DMS53 (cell line): ENCODE results near the gene GRN.
A peak's percentile ranks its signal among the peaks of the same experiment; 100 is the strongest.
"Not testable (repeated sequence)": the region's sequence is repeated elsewhere in the genome, so short reads cannot be mapped to it uniquely, and the experiment has no call there.

Experiments used
- DNase-seq: peaks from one replicate; lab custom pipeline; 2025; lab: John Stamatoyannopoulos, UW

Gene GRN

DNA sequence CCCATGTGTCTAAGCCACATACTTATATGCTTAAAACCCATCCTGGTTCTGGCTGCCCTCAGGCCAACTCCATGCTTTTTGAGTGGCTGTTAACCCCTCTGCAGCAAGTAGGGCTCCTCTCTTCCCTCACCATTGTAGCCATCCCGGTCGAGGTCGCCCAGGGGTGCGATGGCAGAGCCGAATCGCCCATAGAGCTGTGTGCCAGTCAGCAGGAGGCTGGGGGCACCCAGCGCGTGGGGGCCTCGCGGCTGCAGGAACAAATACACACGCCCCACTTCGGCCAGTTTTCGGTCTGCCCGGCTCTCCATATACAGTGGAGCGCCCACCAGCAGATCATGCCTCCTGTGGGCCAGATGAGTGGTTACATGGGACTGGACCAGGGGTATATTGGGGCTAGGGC, 38.3 kb downstream of the GRN start:
- DNase-seq, result no peak

DNA sequence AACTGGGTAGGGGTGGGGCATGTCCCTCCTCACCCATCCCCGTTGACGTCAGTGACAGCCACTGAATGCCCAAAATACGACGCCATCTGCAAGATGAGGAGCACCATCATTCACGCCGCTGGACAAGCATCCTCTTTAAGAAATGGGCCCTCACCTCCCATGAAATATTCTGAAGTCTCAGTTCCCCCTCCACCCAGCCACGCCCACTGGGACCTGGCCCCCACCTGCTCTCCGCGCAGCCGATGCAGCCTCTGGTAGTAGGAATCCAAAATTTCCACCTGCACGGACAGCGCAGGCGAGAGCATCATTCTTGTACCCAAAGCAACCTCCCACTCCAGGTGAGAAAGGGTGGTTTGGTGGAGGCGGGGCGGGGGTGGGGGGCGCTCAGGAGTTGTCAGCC, 38.8 kb downstream of the GRN start:
- DNase-seq, result no peak

DNA sequence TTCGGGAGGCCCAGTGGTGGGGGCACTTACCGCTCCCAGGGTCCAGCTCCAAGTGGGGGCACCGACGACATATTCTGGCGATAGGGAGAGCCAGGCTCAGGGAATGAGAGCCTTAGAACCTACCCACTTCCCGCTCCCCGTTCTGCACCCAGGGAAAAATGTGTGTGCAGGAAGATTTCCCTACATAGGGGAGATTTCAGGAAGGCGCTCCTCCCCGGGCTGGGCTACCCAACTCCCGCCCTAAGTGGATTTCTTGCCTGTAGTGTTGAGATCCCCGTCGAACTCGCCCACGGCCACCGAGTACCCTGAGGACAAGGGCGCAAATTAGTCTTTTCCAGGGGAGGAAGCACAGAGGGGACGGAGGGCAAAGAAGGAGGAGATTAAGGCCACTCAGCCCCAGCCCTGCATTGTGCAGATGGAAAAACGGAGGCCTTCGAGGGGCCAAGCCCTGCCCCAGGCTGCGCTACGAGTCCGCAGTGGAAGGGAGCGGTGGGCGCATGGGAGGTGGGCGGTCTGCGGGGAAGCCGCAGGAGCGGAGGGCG, 39.2 kb downstream of the GRN start:
- DNase-seq, result no peak

DNA sequence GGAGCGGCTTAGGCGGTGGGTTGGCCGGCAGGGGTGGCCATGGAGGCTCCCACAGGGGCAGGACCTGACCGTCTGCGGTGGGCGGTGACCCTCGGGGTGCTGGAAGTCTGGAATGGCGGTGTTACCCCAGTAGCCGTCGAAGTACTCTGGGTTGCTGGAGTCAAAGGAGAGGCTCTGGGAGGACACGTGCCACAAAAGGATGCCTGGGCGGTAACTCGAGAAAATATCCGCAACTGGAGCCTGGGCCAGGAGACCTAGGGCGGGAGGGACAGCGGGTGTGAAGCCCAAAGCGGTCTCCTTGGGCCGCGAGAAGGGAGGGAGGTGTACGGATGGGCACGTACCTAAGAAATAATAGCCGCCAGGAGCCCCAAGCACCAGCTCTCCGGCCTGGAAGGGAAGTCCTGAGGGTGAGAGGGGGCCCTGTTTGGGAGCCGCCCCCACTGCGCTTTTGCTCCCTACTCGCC, 39.8 kb downstream of the GRN start:
- DNase-seq, result no peak

DNA sequence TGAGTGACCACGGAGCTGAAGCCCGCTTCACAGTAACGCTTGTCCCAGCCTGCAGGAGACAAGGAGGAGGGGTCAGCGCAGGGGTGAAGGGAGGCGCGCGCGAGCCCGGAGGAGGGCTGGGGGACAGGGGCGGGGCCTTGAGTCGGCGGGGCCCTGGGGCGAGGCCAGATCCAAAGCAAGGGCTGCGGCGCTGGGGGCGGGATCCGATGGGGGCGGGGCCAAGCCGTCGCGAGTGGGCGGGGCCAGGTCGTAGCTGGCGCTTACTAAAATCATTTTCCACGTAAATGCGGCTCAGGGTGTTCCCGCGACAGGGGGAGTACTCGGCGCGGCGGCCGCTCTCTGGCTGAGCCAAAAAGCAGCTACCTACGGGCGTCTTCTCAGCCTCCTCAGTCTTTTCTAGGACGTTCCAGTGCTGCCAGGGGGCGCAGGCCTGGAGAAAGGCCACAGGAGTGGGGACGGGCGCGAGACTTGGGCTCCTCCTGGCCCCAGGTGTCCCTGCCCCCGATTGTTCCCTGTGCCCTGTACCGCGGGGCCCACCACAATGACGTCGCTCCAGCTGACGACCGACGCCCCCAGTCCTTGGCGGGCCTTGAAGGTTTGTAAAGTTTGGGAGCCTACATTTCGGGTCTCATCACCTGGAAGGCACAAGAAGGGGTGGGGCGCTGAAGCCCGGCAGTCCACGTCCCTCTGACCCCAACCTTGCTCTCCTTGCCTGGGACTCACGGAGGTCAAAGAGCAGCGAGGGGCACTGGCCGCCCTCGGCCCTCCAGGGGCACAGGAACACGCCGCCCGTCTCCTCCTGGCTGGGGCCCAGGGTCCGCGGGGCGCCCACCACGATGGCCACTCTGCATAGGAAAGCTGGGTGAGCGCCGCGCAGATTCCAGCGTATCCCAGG, 40.4 kb downstream of the GRN start:
- peak; percentile 83 for DNase-seq

DNA sequence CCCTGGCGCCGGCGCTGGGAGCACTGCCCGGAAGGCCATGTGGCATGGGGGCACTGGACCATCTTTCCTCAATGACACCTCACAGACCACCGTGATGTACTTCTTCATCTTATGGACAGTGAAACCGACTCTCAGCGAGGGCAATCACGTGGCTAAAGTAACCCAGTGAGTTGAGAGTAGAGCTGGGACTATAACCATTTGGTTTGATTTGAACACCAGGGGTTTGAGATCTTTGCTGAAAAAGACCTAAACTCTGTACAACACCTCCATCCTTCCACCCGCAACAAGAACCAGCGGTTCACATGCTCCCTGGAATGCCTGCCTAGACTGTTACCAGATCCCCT, 41.1 kb downstream of the GRN start:
- peak; percentile 51 for DNase-seq

DNA sequence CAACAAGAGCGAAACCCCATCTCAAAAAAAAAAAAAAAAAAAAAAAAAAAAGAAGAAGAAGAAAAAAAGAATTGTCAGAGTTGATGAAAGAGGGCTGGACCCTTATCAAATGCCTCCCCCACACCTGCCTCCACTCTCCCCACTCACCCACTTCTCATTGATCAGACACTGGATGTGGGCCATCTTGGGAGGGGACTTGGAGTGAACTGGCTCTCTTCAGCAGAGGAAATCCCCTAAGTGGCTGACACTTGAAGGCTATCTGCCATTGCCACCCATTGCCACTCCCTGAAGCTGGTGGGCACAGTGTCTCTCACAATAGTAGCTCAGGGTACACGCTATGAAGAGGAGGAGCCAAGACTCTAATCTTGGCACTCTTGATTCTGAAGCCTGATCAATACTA, 42.7 kb downstream of the GRN start:
- DNase-seq, result no peak

DNA sequence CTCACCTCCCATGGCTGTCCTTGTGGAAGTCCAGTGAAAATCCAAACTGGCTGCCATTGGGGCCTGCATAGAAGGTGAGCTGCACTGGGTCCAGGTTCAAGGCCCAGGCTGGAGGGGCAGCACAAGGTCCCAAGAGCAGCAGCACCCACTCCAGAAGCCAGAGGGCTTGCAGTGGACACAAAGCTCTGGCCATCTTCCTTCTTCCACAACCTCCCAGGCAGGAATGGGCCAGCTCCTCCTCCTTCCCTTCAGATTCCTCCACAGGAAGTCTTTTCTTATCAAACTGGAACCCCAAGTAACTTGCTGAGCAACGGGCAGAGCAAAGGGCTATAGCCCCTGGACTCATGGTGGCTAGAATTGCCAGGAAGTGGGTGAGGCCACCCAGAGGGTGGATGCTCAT, 44.2 kb downstream of the GRN start, which contains the start of gene ITGA2B:
ITGA2B (minus strand) TSS at position 369 of the 400 bp plus-strand sequence; CDS start at position 193, 176 bp downstream.
- DNase-seq, result no peak

DNA sequence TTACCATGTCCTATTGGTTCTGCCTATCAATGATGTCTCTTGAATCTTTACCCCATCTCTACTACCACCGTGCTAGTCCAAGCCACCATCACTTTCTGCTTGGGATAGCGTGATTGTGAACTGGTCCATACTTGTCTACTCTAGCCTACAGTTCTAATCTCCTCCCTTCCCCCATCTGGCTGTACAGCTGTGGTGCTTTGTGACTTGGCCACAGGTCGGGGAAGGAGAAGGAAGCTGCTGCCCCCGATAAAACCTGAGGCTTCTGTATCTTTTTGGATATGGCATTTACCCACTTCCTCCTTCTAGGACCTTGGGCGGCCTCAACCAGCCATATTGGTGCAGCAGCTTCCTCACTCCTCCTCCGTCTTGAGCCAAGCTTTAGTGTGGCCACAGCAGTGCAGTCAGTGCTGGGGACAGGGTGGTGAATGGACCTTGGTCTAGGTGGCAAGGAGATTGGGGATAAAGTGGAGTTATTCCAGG, 44.7 kb downstream of the GRN start:
- no peak for DNase-seq

DNA sequence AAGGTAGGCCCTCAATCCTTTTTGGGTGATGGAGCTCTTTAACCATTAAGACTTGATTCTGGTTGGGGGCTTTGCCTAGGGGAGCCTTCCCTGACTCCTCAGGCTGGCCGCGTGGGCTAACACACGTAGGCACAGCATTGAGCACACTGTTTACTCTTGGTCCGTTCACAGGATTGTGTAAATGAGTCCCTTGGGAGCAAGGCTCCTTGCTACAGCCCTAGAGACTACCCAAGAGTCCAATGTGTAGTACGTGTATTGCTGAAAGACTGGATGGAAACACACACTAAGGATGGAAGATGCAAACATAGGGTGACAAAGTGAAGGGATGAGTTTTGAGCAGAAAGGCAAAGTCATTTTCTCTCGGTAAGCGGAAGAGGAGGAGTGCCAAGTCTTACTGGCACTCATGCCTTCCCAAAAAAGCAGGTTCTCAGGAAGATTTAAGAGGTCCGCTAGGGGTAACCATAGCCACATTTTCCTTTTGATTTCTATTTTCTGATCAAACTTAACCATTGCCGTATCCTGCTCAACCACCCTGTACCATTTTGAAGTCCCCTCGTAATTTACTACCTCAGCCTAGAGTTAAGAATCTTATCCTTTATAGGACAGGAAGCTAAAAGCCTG, 45.3 kb downstream of the GRN start:
- DNase-seq, result no peak

DNA sequence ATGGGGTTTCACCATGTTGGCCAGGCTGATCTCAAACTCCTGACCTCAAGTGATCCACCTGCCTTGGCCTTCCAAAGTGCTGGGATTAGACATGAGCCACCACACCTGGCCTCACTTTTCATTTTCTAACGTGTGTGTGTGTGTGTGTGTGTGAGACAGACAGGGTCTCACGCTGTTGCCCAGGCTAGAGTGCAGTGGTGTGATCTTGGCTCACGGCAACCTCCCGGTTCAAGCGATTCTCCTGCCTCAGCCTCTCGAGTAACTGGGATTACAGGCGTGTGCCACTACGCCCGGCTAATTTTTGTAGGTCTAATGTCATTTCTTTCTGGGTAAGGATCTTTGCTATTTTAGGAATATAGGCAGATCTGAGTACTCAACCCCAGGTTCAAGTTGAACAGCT, 49.0 kb downstream of the GRN start:
- DNase-seq, result not testable (repeated sequence)

DNA sequence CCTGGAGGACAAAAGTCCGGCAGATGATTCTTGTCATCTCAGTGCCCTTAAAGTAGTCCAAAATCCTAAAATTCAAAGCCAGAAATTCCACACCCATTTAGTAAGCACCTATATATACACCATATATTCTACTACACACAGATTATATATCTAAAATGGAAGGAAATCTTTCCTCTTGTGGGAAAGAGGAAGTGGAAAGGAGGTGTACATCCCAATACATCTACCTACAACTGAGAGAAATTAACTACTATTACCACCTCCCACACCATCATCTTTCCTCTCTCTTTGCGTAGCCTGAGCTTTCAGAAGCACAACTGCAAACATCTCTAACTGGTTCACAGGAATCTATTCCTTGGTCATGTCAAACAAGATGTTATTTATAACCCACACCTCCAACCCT, 49.7 kb downstream of the GRN start:
- no peak for DNase-seq

DNA sequence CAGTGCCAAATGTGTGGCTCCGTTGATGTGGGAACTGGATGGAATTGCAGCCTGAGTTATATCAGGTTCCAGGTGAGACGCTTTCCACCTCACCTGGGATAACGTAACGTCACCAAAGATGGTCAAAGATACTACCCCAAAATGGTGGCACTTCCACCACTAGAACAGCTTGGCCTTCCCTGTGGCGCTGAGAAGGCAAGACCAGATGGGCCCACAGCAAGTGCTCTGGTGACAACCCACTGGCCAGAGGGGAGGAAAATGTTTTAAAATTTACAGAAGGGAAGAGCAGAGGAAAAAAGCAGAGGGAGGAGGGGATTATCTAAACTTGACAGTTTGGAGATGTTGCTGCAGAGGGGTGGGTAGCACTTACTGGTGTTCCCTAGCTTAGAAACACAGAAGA, 51.8 kb downstream of the GRN start:
- DNase-seq, result no peak

DNA sequence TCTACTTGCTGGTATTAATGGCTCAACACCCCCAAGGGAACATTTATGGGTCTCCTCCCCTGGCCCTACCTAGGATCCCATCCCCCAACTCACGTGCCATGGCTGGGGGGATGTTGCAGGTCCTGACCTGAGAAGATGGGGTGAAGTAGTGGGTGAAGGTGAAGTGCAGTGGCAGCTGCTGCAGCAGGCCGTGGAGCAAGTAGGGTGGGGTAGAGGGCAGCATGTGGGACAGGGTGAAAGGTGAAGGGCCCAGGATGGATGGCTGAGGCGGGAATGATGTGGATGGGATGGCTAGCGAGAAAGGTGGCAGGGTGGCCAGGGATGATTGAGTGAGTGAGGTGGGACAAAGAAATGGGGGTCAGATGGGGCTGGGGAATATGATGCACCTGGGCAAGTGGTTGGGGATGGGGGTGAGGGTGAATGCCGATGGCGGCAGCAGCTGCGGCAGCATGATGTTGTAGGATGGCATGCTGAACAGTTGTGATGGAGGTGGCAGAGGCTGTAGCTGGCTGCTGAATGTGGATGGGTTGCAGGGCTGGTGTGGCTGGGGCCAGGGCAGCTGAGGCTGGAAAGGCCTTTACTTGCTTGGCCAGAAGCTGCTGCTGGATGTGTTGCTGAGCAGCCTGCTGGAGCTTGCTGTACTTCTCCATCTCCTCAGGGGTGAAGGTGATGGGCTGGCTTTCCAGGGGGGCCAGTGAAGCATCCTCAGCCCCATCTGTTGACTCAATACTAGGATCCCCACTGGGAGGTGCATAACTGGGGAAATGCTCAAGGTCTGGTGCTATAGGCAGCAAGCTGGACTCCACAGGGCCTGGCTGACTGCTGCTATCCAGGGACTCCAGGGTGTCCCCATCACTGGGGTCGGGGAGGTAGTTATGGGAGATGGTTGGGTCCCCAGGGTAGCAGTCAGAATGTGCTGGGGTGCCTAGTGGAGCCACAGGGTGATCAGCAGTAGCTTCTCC, 52.7 kb downstream of the GRN start:
- DNase-seq, result no peak

DNA sequence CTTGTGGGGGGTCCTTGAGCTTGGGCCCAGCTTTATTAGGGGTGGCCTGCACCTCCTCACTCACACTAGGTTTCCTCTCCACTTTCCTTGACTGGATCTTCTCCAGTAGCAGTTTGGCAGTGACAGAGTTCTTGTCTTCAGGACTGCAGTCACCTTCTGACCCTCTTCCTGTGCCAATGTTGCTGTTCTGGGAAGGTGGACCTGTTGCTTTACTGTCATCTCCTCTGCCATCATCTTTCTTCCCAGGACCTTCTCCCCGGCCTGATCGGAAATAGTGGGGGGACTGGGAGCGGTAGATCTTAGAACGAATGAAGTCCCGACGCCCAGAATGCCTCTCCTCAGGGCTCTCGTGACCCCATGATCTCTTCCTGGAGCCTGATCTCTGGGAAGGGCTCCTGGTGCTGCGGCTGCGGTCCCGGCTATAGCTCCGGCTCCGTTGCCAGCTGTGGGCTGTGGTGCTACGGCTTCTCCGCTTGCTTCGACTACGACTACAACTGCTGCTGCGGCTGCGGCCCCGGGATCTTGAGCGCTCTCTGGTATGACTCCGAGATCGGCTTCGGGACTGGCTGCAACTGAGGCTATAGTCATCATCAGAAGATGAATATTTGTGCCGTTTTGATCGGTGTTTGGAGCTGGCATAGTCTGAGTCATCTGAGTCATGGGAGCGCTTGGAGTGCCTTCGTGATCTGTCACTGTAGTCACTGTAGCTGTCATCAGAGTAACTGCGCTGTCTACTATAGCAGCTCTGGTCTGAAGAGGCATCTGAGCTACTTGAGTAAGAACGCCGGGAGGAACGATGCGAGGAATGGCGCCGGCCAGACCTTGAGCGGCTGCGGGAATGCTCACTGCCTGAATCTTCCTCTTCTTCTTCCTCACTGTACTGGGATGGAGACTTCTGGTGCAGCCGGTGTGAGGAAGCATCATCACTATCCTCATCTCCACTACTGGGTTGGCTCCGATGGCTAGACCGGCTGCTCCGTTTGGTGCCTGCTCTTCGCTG, 53.9 kb downstream of the GRN start:
- no peak for DNase-seq

DNA sequence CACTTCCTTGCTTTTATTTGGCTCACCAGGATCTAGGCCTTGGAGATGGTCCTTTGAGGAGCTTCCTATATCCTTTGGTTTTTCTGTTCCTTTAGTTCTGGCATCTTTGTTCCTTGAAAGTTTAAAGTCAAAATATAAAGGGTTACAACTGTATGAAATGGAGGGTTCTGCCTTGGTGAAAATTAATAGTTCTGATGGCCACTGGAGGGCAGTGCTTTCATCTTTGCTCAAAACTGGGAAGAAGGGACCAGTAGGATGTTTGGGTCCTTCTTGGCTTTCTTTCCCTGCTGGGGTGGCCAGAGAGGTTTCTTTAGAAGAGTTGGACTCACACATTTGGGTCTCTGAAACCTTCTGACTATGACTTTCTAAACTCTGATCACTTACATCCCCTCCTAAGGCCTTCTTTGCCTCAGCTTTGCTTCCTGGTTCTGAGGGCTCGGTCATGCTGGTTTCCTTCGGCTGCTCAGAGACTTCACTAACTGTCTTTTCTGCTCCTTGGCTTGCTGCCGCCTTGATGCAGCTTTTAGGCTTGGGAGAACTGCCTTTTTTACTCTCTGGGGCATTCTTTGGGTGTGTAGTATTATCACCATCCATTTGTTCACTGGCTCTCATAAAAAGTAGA, 55.2 kb downstream of the GRN start:
- peak; percentile 44 for DNase-seq
